Measurements from ENCODE around the gene TM7SF2. TPM values are rescaled to one million over a fixed set of nuclear protein-coding genes. Genes with fewer than 3 reads are reported as not detected.

Gene TM7SF2
- total RNA-seq, 2 donors from 2014 or later, result 97.9 to 108 TPM

- Mint-ChIP-seq H3K9me3 (no peaks in the 10 kb centered on the region), H3K4me3 (no peak overlapping the region), H3K36me3 (ENCODE audit: low read depth) (no peaks in the 10 kb centered on the region), H3K27me3 (ENCODE audit: insufficient read depth) (no peaks in the 10 kb centered on the region), H3K27ac (no peak overlapping the region), H3K4me1 (no peaks in the 10 kb centered on the region)
- H3K9me3 ChIP-seq (ENCODE audit: control insufficient read depth, low read length), result no peaks in the 10 kb centered on the region
- DNase-seq, result no peak
- no peak overlapping the region for H3K27ac ChIP-seq (ENCODE audit: low read depth, low read length)
- H3K27me3 ChIP-seq (ENCODE audit: control insufficient read depth, insufficient read depth, low read length, poor library complexity, severe bottlenecking), result no peaks in the 10 kb centered on the region
- no peaks in the 10 kb centered on the region for H3K36me3 ChIP-seq (ENCODE audit: control insufficient read depth, insufficient read depth, low read length)
- 79 to 87% methylated on average over 2 to 3 of the region's 3 CpGs for WGBS, 2 experiments (ENCODE audit: insufficient coverage in 1 of 2, insufficient read length in 1 of 2)
- no peak overlapping the region for H3K9ac ChIP-seq (ENCODE audit: extremely low read depth, low read length, poor library complexity, severe bottlenecking)
- no peak for TF ChIP-seq CTCF (conservative IDR thresholded peaks at IDR 0.05)
- H3K4me1 ChIP-seq (ENCODE audit: control insufficient read depth, insufficient read depth, low read length), result no peaks in the 10 kb centered on the region
- no peak overlapping the region for H3K4me3 ChIP-seq (ENCODE audit: low read length)
These were observed 49.0 kb downstream of the TM7SF2 start for GRCh38 chr11:65160643-65161042.

DNA sequence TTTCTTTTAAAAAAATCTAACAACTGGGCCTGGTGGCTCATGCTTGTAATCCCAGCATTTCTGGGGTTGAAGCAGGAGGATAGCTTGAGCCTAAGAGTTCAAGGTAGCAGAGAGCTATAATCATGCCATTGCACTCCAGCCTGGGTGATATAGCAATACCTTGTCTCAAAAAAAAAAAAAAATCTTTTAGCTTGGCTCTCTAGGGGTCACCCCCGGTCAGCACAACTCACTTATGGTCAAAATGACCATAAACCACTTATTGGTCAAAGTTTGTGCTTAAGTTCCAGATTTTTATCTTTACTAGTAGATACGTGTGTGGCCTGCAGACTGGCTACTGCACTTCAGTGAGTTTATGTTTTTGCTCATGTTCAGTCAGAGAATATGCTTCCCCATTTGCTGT lies 52.0 kb downstream of the TM7SF2 start:
- no peaks in the 10 kb centered on the region for H3K27me3 Mint-ChIP-seq (ENCODE audit: insufficient read depth)
- 83 to 98% methylated on average over 2 of the region's 2 CpGs for WGBS, 2 experiments (ENCODE audit: insufficient coverage in 1 of 2, insufficient read length in 1 of 2)
- no peaks in the 10 kb centered on the region for H3K4me1 ChIP-seq (ENCODE audit: control insufficient read depth, insufficient read depth, low read length)
- no peaks in the 10 kb centered on the region for H3K36me3 Mint-ChIP-seq (ENCODE audit: low read depth)
- H3K9me3 Mint-ChIP-seq, result no peaks in the 10 kb centered on the region
- no peak for DNase-seq
- H3K27ac ChIP-seq (ENCODE audit: low read depth, low read length), result no peak overlapping the region
- no peak overlapping the region for H3K4me3 ChIP-seq (ENCODE audit: low read length)
- no peaks in the 10 kb centered on the region for H3K27me3 ChIP-seq (ENCODE audit: control insufficient read depth, insufficient read depth, low read length, poor library complexity, severe bottlenecking)
- H3K9me3 ChIP-seq (ENCODE audit: control insufficient read depth, low read length), result no peaks in the 10 kb centered on the region
- H3K36me3 ChIP-seq (ENCODE audit: control insufficient read depth, insufficient read depth, low read length), result no peaks in the 10 kb centered on the region
- H3K4me1 Mint-ChIP-seq, result no peaks in the 10 kb centered on the region
- H3K27ac Mint-ChIP-seq, result no peak overlapping the region
- no peak overlapping the region for H3K4me3 Mint-ChIP-seq
- H3K9ac ChIP-seq (ENCODE audit: extremely low read depth, low read length, poor library complexity, severe bottlenecking), result no peak overlapping the region
- no peak for TF ChIP-seq CTCF (conservative IDR thresholded peaks at IDR 0.05)

Small RNA genes lying within 50 kb of the gene (microRNA-seq; reads per million reads assigned to microRNA genes)
- not detected for gene MIR6751 (ENCODE audit: borderline microRNAs expressed)

Other genes starting within 250 kb of the TM7SF2 start
- 10 to 100 TPM; 39.7 to 43.8 TPM for gene EHD1, start 233.3 kb upstream of the TM7SF2 start, total RNA-seq
- 10 to 100 TPM; 17.0 to 23.0 TPM for gene ATG2A, start 194.7 kb upstream of the TM7SF2 start, total RNA-seq
- 1 to 10 TPM; 2.8 to 3.3 TPM for gene PPP2R5B, start 187.2 kb upstream of the TM7SF2 start, total RNA-seq
- gene GPHA2, start 176.0 kb upstream of the TM7SF2 start, total RNA-seq, result under 1 TPM in 1 of 2 donors, not detected in 1; 0.77 TPM
- gene MAJIN, start 139.8 kb upstream of the TM7SF2 start, total RNA-seq, result not detected
- gene BATF2, start 114.9 kb upstream of the TM7SF2 start, total RNA-seq, result under 1 TPM in 1 of 2 donors, not detected in 1; 0.27 TPM
- 100 to 1,000 TPM; 127 to 199 TPM for gene ARL2, start 97.7 kb upstream of the TM7SF2 start, total RNA-seq
- 10 to 100 TPM; 14.2 to 16.4 TPM for gene SNX15, start 84.4 kb upstream of the TM7SF2 start, total RNA-seq
- 10 to 100 TPM; 11.4 to 12.0 TPM for gene SAC3D1, start 70.7 kb upstream of the TM7SF2 start, total RNA-seq
- 1 to 10 TPM; 2.2 to 4.5 TPM for gene NAALADL1, start 53.3 kb upstream of the TM7SF2 start, total RNA-seq
- 10 to 100 TPM; 48.1 to 82.6 TPM for gene CDCA5, start 27.8 kb upstream of the TM7SF2 start, total RNA-seq
- gene ZFPL1, start 27.6 kb upstream of the TM7SF2 start, total RNA-seq, result 10 to 100 TPM; 35.7 to 46.6 TPM
- gene VPS51, start 15.7 kb upstream of the TM7SF2 start, total RNA-seq, result 100 to 1,000 TPM; 107 to 113 TPM
- gene ZNHIT2, start 5.8 kb downstream of the TM7SF2 start, total RNA-seq, result 10 to 100 TPM; 11.0 to 11.8 TPM
- gene FAU, start 10.3 kb downstream of the TM7SF2 start, total RNA-seq, result 100 to 1,000 TPM; 774 to 802 TPM
- 10 to 100 TPM; 53.9 to 56.6 TPM for gene MRPL49, start 10.4 kb downstream of the TM7SF2 start, total RNA-seq
- 10 to 100 TPM; 30.4 to 39.5 TPM for gene SYVN1, start 22.6 kb downstream of the TM7SF2 start, total RNA-seq
- gene SPDYC, start 58.4 kb downstream of the TM7SF2 start, total RNA-seq, result under 1 TPM in 1 of 2 donors, not detected in 1; 0.46 TPM
- 100 to 1,000 TPM; 183 to 223 TPM for gene CAPN1, start 70.1 kb downstream of the TM7SF2 start, total RNA-seq
- gene POLA2, start 150.1 kb downstream of the TM7SF2 start, total RNA-seq, result 10 to 100 TPM; 42.2 to 65.0 TPM
- gene CDC42EP2, start 203.0 kb downstream of the TM7SF2 start, total RNA-seq, result 1 to 10 TPM; 5.9 to 6.9 TPM
- gene DPF2, start 222.0 kb downstream of the TM7SF2 start, total RNA-seq, result 10 to 100 TPM; 75.8 to 80.9 TPM
- gene TIGD3, start 242.9 kb downstream of the TM7SF2 start, total RNA-seq, result 1 to 10 TPM in 1 of 2 donors, under 1 TPM in 1; 0.99 to 1.0 TPM